Measurements from ENCODE around the gene PARVB. TPM values are rescaled to one million over a fixed set of nuclear protein-coding genes. Genes with fewer than 3 reads are reported as not detected.

Gene PARVB
- total RNA-seq, 4 donors from 2014 or later = 33.5 to 73.5 (median 41.5) TPM

DNA sequence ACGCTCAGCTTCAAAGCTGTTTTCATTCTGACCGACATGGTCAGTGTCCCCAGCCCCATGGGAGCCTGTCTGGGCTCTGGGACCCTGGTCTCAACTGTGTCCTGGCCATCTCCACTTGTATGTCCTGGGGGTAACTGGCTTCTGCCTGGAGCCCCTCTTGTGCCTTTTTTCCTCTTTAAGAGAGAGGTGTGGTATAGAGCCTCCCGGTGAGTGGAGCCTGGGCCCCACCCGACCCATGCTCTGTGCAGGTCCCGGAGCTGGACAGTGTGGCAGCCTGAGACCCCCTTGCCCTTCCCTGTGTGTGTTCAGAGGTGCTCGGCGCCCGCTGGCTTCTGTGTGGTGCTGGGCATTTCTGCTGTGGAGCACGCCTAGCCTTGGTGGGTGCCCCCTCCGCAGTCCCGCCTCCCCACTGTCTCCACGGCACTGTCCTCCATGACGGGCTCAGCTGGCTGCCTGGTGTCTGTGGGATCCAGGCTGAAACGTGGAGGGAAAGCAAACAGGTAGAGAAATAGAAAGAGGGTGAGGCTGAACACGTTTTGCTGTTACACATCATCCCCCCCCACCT is 74.9 kb downstream of the PARVB start:
- no peaks in the 10 kb centered on the region for H3K4me1 ChIP-seq
- no peaks in the 10 kb centered on the region for H3K27me3 ChIP-seq
- H3K4me3 ChIP-seq = no peak overlapping the region
- WGBS, 2 donors = 85 to 87% methylated on average over 14 to 15 of the region's 15 CpGs
- peaks cover 0 to 37% (median 0%) of the 10 kb centered on the region in 3 donors for H3K36me3 ChIP-seq
- no peak for DNase-seq (ENCODE audit: low spot score in 2 of 2)
- H3K27ac ChIP-seq = no peak overlapping the region
- no peak for TF ChIP-seq POLR2A (IDR thresholded peaks at IDR 0.05)
- TF ChIP-seq, protein P1, sequence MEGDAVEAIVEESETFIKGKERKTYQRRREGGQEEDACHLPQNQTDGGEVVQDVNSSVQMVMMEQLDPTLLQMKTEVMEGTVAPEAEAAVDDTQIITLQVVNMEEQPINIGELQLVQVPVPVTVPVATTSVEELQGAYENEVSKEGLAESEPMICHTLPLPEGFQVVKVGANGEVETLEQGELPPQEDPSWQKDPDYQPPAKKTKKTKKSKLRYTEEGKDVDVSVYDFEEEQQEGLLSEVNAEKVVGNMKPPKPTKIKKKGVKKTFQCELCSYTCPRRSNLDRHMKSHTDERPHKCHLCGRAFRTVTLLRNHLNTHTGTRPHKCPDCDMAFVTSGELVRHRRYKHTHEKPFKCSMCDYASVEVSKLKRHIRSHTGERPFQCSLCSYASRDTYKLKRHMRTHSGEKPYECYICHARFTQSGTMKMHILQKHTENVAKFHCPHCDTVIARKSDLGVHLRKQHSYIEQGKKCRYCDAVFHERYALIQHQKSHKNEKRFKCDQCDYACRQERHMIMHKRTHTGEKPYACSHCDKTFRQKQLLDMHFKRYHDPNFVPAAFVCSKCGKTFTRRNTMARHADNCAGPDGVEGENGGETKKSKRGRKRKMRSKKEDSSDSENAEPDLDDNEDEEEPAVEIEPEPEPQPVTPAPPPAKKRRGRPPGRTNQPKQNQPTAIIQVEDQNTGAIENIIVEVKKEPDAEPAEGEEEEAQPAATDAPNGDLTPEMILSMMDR (IDR thresholded peaks at IDR 0.05) = no peak
- TF ChIP-seq EP300 (IDR thresholded peaks at IDR 0.05) = no peak
- H3K9me3 ChIP-seq = peaks cover 0 to 5% (median 0%) of the 10 kb centered on the region in 4 donors

DNA sequence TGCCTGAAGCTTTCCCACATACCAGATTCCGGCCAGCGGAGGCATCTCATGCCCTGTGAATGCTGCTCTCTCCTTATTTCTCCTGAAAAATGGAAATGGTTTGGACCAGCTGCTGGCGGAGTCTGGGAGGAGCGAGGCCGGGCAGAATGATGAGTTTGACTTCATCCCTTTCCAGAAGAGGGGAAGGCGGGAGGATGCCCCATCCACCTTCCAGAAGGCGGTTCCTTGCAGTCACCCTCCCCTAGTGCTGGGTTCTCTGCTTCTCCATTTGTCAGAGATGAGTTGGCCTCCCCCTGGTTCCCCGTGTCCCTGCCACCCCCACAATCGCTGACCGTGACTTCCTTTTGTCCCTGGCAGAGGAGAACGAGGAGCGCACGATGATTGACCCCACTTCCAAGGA is 75.6 kb downstream of the PARVB start:
- no peak for DNase-seq (ENCODE audit: low spot score in 2 of 2)
- Histone ChIP-seq H3K36me3 (peaks cover 0 to 34% (median 0%) of the 10 kb centered on the region in 3 donors), H3K27ac (no peak overlapping the region), H3K9me3 (peaks cover 0 to 5% (median 0%) of the 10 kb centered on the region in 4 donors), H3K27me3 (no peaks in the 10 kb centered on the region), H3K4me1 (no peaks in the 10 kb centered on the region), H3K4me3 (no peak overlapping the region)
- TF ChIP-seq, protein P1 (IDR thresholded peaks at IDR 0.05) = no peak
- TF ChIP-seq EP300 (IDR thresholded peaks at IDR 0.05) = no peak
- no peak for TF ChIP-seq POLR2A (IDR thresholded peaks at IDR 0.05)
- 91 to 92% methylated on average over 13 of the region's 13 CpGs for WGBS, 2 donors

DNA sequence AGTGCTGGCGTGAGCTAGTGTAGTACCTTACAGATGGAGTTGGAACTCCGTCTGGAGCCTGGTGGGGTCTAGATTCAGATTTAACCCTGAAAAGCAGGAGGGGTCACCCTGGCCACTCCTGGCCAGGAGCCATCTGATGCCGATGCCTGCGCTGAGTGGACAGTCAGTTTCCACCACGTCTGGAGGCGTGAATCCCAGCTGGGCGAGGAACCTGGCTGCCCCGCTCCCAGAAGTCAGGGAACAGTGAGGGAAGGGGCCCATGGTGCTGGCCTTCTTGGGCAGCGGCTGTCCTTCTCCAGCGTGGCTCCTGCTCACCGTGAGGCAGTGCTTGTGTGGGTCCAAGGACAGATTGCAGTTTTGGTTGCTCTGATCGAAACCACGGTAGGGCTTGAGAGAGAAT is 76.3 kb downstream of the PARVB start:
- Histone ChIP-seq H3K9me3 (peaks cover 0 to 5% (median 0%) of the 10 kb centered on the region in 4 donors), H3K36me3 (peaks cover 0 to 30% (median 0%) of the 10 kb centered on the region in 3 donors), H3K27ac (no peak overlapping the region), H3K4me1 (no peaks in the 10 kb centered on the region), H3K27me3 (no peaks in the 10 kb centered on the region), H3K4me3 (no peak overlapping the region)
- 84 to 87% methylated on average over 12 to 13 of the region's 13 CpGs for WGBS, 2 donors
- no peak for DNase-seq (ENCODE audit: low spot score in 2 of 2)
- TF ChIP-seq EP300 (IDR thresholded peaks at IDR 0.05) = no peak
- TF ChIP-seq, protein P1 (IDR thresholded peaks at IDR 0.05) = no peak
- TF ChIP-seq POLR2A (IDR thresholded peaks at IDR 0.05) = no peak

DNA sequence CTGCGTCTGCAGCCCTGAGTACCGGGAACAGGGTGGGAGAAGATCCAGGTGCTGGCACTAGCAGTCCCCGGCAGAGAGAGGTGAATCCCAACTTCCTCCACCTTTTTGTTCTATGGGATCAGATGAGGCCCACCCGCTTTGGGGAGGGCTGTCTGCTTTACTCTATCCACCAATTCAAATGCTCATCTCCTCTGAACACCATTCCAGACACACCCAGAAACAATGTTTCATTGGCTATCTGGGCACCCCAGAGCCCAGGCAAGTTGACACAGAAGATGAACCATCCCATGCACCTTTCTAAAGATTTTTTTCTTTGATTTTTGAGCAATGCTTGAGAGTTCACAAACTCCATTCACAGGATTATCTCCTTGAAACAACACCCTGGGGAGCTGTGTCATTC is 78.0 kb downstream of the PARVB start:
- no peak for DNase-seq (ENCODE audit: low spot score in 2 of 2)
- Histone ChIP-seq H3K36me3 (peaks cover 0 to 30% (median 0%) of the 10 kb centered on the region in 3 donors), H3K9me3 (peaks cover 0 to 5% (median 0%) of the 10 kb centered on the region in 4 donors), H3K4me1 (no peaks in the 10 kb centered on the region), H3K27me3 (no peaks in the 10 kb centered on the region), H3K27ac (no peak overlapping the region), H3K4me3 (no peak overlapping the region)
- WGBS, 2 donors = 94 to 96% methylated on average over 4 of the region's 4 CpGs
- no peak for TF ChIP-seq POLR2A (IDR thresholded peaks at IDR 0.05)
- no peak for TF ChIP-seq EP300 (IDR thresholded peaks at IDR 0.05)
- TF ChIP-seq, protein P1 (IDR thresholded peaks at IDR 0.05) = no peak

DNA sequence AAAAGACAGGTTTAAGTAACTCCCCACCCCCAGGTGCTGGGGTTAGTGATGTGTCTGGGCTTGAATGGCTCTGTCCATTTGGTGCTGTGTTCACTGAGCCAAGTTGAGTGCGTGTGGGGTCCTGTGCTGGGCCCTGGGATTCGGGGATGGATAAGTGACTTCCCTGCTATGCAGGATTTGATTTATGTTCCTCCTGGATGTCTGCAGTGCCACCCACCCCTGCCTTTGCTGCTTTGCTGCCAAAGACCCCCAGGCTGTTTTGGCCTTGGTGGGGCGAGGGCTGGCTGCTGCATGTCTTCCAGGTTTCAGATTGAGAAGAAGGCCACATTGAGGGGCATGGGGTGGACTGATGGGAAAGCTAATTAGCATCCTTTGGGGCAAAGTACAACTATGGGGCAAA is 78.8 kb downstream of the PARVB start:
- no peak for DNase-seq (ENCODE audit: low spot score in 2 of 2)
- Histone ChIP-seq H3K4me1 (no peaks in the 10 kb centered on the region), H3K27me3 (no peaks in the 10 kb centered on the region), H3K36me3 (peaks cover 0 to 30% (median 0%) of the 10 kb centered on the region in 3 donors), H3K4me3 (no peak overlapping the region), H3K9me3 (peaks cover 0 to 5% (median 0%) of the 10 kb centered on the region in 4 donors), H3K27ac (no peak overlapping the region)
- TF ChIP-seq EP300 (IDR thresholded peaks at IDR 0.05) (no peak), POLR2A (IDR thresholded peaks at IDR 0.05) (no peak)
- TF ChIP-seq, protein P1 (IDR thresholded peaks at IDR 0.05) = no peak
- WGBS, 2 donors = 80 to 94% methylated on average over 3 of the region's 3 CpGs
